MV-4-11 (cell line): ENCODE data around the gene C10orf71.

Experiments
- DNase-seq: peaks from one replicate; lab custom pipeline; 2025; lab: John Stamatoyannopoulos, UW

C10orf71 gene, protein sequence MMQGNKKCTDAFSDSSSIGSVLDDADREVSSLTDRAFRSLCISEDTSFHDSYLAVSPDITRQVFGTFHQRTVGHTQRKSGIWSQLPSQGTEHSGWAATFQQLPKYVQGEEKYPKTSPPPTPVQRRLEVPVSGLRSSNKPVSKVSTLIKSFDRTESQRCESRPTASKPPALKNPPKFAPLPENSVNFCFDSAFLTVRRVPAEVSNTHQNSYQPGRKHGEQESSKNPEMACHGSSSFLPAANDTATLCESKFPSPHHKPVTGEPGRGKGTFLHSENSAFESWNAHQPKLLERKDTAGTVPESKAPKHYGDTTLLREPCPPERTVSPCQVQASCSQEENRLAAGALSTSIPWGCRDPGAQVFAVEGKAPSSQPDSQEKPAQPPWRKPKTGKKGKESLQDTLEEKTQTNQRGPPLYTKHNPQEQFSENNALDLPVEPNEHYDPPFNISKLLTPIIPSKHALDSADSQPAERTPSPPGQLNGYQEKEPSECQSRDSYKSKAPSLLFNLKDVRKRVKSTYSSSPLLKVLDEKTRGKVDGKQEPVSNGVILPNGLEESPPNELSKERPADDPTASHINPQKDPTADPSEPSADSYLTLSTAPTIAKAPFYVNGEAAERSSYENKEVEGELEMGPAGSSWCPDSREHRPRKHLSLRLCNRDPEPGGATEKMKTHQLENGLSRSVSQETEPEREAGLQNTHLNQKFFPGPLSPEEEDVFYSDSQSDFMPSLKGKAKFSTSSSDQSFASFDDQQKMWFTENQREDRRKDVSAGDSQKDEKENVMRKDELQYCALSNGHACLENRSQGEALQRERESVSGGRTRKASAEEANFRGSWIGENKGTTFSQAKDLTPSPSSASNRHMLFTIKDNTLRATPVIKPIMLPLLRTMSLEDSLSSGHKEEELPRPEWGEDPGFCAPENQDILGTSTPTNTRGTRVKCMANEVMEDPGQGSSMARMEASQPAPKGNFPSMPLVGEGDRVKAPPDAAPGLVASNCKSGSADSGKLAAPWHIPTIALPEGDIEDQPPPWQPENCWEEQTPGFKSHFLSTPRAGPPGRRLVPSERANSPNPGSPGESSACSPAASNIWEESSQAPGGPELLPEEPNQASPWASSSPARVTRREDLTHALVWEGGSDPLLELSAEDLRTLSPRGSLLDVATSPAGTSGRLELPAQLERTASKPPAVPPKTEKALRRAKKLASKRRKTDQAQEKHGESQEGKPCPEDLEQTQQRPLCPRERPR (N-terminal part only)

DNA sequence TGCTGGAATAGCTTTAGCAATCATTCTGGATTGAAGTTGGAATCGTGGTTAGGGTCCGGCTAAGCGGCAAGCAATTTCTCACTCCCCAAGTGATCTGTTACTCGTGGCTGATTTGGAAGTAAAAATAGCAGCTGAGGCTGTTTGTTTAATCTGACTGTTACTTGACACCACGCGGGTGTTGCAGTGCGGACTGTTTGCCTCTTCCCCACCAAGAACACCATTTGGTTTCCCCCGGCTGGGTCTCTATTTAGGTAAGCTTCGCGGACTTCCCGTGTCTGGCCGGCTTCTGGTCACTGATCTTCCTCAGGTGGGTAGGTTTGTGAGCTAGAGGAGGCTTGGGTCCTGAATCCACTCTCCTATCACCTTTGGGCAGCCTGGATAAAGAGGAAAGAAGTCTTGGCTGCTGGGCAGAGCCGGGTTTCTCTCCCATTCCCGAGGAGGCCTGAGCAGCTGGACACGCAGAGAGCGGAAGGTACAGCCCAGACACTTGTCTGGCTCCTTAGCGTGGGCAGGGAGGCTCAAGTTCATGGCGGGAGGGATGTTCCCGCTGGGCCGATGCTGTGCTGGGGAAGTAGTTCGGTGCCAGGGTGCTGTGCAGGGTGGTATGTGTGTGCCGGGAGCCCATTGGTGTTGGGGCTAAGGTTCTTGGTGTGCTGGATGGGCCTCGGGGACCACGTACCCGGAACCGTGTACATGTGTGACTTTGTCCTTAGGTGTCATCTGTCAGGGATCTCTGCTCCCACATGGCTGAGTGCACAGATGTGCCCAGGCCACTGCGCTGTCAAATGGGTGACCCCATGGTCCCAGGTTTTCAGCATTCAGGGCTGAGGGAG lies at the start of gene C10orf71:
Gene C10orf71, plus strand, starts transcription at position 188 of the 833 bp plus-strand sequence. CDS start 23,376 bp downstream, outside the sequence.
- DNase-seq: no peak

DNA sequence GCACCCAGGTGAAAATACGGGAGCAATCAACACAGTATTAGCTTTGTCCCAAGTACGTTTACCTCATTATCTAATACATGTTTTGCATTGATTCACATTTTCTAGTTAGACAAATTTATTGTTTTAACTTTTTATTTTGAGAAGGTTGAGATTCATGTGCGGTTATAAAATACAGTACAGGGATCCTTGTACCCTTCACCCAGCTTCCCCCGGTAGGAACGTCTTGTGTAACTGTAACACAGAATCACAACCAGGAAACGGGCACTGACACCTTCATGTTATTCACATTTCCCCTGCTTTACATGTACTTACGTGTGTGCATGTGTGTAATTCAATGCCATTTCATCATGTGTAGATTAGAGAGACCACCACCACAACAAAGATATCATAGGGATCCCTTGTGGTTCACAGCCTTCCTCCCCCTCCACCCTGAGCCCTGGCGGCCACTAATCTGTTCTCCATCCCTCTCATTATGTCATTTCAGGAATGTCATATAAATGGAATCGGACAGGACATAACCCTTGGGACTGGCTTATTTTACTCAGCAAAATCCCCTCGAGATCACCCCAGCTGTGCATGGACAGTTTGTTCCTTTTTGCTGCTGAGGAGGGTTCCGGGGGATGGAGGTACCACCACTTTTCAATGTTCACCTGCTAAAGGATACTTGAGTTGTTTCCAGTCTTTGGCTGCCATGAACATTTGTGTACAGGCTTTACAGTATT lies 46.5 kb upstream of the C10orf71 start:
- DNase-seq: no peak

DNA sequence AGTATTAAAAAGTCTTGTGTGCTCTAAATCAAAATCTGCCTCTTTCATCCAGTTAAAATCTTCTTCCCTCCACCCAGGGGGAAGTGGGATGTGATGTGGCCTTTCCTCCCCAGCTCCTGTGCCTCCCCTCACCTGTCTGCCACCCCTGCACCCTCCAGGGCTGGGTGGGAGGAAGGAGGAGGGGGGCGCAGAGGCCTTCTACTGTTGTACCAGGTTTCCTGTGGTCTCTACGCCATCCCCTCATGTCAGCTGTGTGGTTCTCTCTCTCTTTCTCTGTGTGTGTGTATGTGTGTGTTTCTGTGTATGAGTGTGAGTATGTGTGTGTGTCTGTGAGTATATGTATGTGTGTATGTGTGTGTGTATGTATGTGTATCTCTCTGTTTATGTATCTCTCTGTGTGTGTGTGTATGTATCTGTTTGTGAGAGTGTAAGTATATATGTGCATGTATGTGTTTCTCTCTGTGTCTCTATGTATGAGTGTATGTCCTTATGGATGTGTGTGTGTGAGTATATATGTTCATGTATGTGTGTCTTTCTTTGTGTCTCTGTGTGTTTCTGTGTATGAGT lies 45.5 kb upstream of the C10orf71 start:
- no peak for DNase-seq

DNA sequence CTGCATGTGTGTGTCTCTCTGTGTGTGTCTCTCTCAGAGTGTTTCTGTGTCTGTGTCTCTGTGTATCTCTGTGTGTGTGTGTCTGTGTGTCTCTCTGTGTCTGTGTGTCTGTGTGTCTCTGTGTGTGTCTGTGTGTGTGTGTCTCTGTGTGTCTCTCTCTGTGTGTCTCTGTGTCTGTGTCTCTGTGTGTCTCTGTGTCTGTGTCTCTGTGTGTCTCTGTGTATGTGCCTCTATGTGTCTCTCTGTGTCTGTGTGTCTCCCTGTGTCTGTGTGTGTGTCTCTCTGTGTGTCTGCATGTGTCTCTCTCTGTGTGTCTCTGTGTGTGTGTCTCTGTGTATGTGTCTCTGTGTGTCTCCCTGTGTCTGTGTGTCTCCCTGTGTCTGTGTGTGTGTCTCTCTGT lies 44.8 kb upstream of the C10orf71 start:
- DNase-seq: no peak

DNA sequence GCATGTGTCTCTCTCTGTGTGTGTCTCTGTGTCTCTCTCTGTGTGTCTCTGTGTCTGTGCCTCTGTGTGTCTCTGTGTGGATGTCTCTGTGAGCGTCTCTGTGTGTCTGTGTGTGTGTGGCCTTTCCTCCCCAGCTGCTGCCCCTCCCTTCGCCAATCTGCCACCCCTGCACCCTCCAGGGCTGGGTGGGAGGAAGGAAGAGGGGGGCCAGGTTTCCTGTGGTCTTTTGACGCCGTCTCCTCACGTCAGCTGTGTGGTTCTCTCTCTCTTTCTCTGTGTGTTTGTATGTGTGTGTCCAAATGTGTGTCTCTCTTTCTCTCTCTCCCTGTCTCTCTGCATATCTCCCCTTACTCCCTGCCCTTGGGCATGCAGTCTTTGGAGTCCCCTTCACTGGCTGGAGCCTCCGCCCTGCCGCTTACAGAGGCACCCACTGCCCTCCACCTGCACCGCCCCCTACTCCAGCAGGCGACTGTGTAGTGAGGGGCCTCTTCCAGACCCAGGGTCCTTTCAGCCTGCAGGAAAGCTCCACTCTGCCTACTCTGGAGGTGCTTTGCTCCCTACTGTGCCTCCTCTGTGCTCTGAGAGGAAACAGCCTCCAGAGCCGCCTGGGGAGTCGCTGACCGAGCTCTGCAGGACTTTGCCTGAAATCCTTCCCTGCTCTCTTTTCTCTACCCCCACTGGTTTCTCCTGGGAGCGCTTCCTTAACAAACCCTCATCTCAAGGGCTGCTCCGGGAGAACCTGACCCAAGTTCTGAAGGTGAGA lies 44.2 kb upstream of the C10orf71 start:
- peak; percentile 34 for DNase-seq

DNA sequence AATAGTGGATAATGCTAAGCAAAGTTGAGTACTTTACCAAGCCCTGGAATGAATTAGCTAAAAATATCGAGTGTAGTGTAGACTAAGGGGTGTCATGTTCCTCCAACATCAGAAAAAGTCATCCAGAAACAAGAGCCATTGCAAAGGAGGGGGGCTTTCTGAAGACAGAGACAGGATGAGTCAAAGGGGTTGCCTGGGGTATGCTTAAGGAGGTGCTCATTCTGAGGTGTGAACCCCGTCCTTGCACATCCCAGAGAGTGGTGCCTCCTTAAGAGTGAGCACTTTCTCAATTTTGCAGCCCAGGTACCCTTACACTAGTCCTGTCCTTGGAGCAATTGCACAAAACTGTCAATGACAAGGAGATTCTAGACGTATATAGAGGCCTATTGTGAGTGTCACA lies 43.1 kb upstream of the C10orf71 start:
- no peak for DNase-seq

DNA sequence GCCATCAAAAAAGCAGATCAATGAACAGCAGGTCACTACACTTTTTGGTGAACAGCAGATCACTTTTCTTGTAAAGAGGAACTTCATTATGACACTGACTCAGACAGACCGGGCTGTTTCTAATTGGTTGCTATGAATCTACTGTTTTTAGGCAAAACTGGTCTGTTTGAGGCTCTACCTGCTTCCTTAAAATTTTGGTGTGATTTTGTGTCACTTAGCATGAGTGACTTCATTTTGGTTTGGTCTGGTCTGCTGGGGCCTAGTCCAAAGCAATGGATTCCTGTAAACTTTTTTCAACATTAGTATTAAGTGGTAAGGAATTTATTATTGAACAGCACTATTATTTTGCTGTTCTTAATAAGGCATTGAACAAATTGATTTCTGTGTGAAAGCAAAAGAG lies 41.8 kb upstream of the C10orf71 start:
- DNase-seq: peak; percentile 94

DNA sequence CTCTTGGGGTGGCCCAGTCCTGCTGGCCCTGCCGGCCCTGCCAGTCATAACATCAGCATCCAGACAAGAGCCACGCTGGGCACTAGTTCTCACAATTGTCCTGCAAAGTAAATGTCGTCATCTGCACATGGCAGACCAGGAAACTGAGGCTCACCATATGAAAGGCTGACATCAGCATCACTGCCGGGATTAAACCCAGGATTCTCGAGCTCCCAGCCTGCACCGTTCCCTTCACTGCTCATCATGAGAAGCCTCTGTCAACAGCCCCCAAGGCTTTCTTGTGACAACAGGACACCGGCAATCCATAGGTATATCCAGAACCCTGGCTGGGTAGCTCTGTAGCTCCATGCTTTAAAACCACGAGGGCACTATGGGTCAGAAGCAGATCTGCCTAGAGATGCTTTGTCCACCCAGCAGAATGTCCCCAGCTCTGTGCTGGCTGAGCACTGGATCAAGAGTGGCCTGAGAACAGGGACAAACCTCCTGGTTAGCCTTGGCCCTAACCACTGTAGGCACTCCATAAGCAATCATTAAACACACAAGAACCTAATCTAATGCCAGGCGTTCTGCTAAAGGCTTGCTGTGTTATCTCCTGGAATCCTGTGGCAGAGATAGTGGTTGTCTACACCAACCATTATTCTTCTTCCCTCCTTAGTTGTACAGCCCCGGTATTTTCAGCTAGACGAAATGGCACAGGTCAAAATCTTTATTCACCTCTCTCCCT lies 41.2 kb upstream of the C10orf71 start:
- DNase-seq: no peak

DNA sequence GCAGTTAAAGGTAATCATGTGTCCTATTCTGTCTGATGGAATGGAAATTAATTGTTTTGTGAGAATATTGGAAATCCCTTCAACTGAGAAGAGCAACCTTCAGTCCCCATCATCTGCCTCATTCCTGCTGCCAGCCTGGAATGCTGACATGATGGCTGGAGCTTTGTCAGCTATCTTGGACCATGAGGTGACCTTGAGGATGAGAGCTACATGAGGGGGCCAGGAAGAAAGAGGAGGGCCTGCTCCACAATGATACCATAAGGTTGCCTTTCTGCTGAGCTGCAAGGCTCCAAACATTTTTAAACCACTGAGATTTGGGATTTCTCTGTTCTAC lies 40.7 kb upstream of the C10orf71 start:
- DNase-seq: no peak

DNA sequence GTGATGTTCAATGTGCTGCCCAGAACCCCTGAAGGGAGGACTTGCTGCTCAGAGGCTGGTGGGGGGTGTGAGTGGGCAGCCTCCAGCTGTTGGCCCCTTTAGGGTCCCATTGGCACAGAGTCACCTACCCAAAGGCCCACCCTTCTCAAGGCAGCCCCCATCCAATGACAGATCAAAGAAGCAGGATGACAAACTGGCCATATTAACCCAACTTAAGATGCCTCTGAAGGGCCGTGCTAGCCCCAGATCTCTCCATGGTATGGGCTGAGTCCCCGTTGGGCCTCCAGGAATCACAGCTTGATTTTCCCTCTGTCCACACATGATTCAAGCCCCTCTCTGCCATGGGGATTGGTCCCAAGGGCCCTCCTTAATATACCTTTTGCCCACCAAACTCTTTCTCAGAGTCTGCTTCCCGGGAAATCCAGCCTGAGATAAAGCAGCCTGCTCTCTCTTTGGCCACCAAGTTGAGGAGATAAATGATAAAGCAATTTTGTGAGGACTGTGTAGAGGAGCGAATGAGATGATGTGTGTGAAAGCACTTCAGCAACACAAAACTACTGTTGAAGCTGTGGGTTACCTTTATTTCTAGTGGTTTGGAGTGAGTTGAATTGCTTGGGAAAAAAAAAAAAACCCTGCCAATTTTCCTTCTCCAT lies 38.2 kb upstream of the C10orf71 start:
- no peak for DNase-seq

DNA sequence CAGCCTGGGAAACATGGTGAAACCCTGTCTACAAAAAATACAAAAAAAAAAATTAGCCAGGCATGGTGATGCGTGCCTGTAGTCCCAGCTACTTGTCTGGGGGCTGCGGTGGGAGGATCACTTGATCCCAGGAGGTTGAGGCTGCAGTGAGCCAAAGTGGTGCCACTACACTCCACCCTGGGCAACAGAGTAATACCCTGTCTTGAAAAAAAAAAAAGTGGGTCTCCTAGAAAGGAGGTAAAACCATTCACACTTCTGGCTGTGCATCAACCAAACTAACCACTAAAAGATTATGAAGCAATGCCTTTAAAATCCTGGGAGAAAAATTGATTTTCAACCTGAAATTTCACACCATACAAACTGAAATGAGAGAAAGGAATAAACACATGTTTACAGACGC lies 35.4 kb upstream of the C10orf71 start:
- DNase-seq: no peak

DNA sequence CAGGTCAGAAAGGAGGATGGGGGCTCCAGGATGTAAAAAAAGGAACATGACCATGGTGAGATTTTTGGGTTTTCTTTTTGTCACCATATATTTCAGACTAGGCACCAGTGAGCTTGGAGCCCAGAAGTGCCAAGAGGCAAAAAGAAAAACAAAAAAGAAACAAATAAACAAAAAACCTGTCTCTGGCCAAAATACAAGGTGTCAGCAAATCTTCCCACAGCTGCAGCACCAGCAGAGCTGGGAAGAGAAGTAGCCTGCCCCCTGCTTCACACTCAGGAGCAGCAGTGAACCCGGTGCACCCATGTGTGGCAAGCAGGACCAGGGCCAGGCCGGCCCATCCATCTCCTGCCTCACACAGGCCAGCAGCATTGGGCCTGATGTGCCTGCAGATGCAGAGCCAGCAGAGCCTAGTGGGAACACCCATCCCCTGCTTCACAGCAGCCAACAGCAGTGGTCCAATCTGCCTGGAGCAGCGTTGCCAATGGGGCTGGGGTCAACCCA lies 34.7 kb upstream of the C10orf71 start:
- no peak for DNase-seq

DNA sequence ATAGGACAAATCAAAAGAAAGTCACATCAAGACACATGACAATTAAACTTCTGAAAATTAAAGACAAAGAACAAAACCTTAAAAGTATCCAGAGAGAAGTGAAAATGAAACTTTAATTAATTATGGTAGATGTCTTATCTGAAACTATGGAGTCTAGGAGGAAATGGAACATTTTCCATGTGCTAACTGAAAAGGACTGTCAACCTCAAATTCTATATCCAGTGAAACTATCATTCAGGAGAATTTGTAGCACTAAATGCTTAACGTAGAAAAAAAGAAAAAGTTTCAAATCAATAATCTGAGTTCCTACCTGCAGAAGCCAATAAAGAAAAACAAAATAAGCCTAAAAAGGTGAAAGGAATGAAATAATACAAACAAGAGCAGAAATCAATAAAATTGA lies 33.1 kb upstream of the C10orf71 start:
- peak; percentile 17 for DNase-seq

DNA sequence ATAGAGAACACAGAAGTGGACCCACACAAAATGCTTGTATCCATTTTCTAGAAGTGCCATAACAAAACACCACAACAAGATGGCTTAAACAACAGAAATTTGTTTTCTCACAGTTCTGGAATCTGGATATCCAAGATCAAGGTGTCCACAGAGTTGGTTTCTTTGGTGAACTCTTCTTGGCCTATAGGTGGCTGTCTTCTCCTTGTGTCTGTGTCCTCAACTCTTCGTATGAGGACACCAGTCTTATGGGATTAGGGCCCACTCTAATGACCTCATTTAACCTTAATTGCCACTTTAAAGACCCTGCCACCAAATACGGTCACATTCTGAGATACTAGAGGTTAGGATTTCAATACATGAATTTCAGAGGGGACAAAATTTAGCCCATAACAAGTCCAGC lies 30.8 kb upstream of the C10orf71 start:
- DNase-seq: no peak

DNA sequence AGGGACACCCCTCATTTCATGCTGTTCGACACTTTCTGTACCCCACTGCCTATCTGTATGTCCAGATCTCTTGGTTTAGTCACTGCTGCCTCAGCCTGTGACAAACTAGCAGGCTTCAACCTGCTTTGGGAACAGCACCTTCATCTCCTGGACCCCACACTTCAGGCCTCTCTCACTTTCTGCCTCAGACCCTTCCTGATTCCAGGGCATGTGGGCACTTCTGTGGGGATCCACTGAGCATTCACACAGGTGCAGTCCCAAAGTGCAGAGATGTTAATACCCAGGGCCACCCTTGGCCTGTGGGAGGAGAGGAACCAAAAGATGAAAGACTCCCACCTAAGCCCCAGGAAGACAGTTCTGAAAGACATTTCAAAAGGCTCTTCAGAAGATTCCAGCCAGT lies 29.4 kb upstream of the C10orf71 start:
- no peak for DNase-seq

DNA sequence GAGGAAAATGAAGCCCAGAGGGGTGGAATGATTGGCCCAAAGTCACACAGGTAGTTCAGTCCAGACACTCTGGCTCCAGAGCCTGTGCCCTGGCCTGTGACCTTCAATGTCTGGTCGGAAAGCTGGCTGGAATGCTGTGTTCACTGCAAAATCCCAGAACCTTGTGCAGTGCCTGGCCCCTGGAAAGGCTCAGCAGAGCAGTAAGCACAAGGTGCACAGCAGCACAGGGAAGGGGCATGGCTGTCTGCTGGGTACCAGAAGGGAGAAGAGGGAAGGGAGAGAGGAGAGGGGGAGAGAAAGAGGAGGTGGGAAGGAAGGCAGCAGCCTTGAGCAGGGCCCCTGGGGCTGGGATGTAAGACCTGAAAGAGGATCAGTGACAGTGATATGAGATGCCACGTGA lies 28.4 kb upstream of the C10orf71 start:
- no peak for DNase-seq

DNA sequence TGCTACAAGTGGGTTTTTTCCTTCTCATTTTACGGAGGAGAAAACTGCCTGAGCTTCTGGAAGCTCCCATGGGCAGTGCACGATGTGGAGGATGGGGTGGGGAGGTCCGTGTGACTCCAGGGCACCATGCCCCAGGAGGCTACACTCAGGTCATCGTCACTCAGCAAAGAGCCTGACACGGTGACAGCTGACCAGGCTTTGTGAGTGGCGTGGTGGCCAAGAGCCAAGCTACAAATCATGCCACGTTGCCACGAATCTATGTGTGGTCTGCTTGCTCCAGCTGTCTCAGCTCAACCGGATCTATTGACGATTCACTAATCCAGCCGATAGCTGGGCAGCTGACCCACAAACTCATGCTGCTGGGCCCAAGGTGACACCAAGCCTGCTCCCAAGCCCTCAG lies 27.6 kb upstream of the C10orf71 start:
- no peak for DNase-seq
